H1 (cell line): ENCODE measurements around the gene ERP44. TPM values are rescaled to one million over a fixed set of nuclear protein-coding genes. Genes with fewer than 3 reads are reported as not detected.
"Not testable (repeated sequence)": the region's sequence is repeated elsewhere in the genome, so short reads cannot be mapped to it uniquely, and the experiment has no call there.

Experiments
- CTCF ChIA-PET: fragments of 300-600 bp; sonication (Branson Sonifier 250); formaldehyde crosslinking; loops from one replicate; lab custom pipeline; 2021; ENCODE audit not compliant: partially characterized antibody; lab: Charles Lee
- POLR2A ChIA-PET: fragments of 300-600 bp; sonication (Branson Sonifier 250); formaldehyde crosslinking; loops from one replicate; lab custom pipeline; 2021; ENCODE audit warnings: inconsistent platforms; ENCODE audit not compliant: partially characterized antibody; lab: Charles Lee
- DNase-seq, 2 experiments: peaks; one replicate each; pipeline versions ENCODE4 v3.0.0 to v3.0.0-alpha.2; 2010 to 2022; ENCODE audit warnings: low spot score in 2 of 2, low read depth in 1 of 2, mixed read lengths in 1 of 2
- FAIRE-seq: peaks from 2 replicates; lab custom pipeline; 2011; peaks lifted over from hg19 to GRCh38; lab: Jason Lieb, UNC
- H2AFZ ChIP-seq: 2 replicates; pipeline ENCODE4 v1.8.1; 2012; ENCODE audit warnings: low read length, inconsistent platforms
- H2AK5ac ChIP-seq: 2 replicates; pipeline ENCODE4 v1.6.1; 2013; ENCODE audit warnings: low read depth, low read length
- H2BK120ac ChIP-seq: replicated peaks from 2 replicates; pipeline ENCODE3; 2013; ENCODE audit warnings: low read depth, low read length, inconsistent platforms
- H2BK12ac ChIP-seq: 2 replicates; pipeline ENCODE4 v1.6.1; 2013; ENCODE audit warnings: low read depth, low read length
- H2BK15ac ChIP-seq: 2 replicates; pipeline ENCODE4 v1.6.1; 2013; ENCODE audit warnings: low read length
- H2BK20ac ChIP-seq: 2 replicates; pipeline ENCODE4 v1.6.1; 2013; ENCODE audit warnings: low read length
- H2BK5ac ChIP-seq: 2 replicates; pipeline ENCODE4 v1.6.1; 2013; ENCODE audit warnings: low read depth, low read length
- H3K14ac ChIP-seq: 2 replicates; pipeline ENCODE4 v1.6.1; 2013; ENCODE audit warnings: inconsistent platforms; ENCODE audit not compliant: insufficient read length
- H3K18ac ChIP-seq: 2 replicates; pipeline ENCODE4 v1.6.1; 2013; ENCODE audit warnings: low read length; ENCODE audit errors: extremely low read depth
- H3K23ac ChIP-seq: 2 replicates; pipeline ENCODE4 v1.6.1; 2013; ENCODE audit warnings: inconsistent platforms; ENCODE audit not compliant: insufficient read length
- H3K23me2 ChIP-seq: 2 replicates; pipeline ENCODE4 v1.6.1; 2013; ENCODE audit warnings: low read depth, low read length
- H3K27ac ChIP-seq: 2 replicates; pipeline ENCODE4 v1.6.1; 2011; ENCODE audit warnings: low read depth, low read length, inconsistent platforms
- H3K27me3 ChIP-seq, 4 experiments: replicated peaks in 1 of 4; 1 replicate in 1 of 4; 2 replicates in 3 of 4; pipeline versions ENCODE4 v1.6.1 to v1.8.1; 2011 to 2013; ENCODE audit warnings: low read length in 3 of 4, mild to moderate bottlenecking in 3 of 4, inconsistent platforms in 2 of 4, mixed read lengths in 2 of 4, moderate library complexity in 1 of 4; ENCODE audit not compliant: control insufficient read depth in 3 of 4, insufficient read depth in 3 of 4; ENCODE audit errors: extremely low read depth in 1 of 4
- H3K36me3 ChIP-seq, 4 experiments: 2 replicates each; pipeline versions ENCODE4 v1.6.1 to v1.8.1; 2011 to 2013; ENCODE audit warnings: mild to moderate bottlenecking in 4 of 4, low read length in 3 of 4, moderate library complexity in 2 of 4, control low read depth in 1 of 4, inconsistent platforms in 1 of 4; ENCODE audit not compliant: insufficient read depth in 4 of 4, control insufficient read depth in 2 of 4
- H3K4ac ChIP-seq: replicated peaks from 2 replicates; pipeline ENCODE3; 2013; ENCODE audit warnings: low read length, low read depth, mixed read lengths, inconsistent platforms; ENCODE audit not compliant: insufficient read length
- H3K4me1 ChIP-seq, 4 experiments: replicated peaks in 1 of 4; 1 replicate in 1 of 4; 2 replicates in 3 of 4; pipeline versions ENCODE4 v1.6.1 to v1.8.1; 2011 to 2013; ENCODE audit warnings: low read length in 3 of 4, inconsistent platforms in 2 of 4, mixed read lengths in 1 of 4; ENCODE audit not compliant: insufficient read depth in 4 of 4, control insufficient read depth in 3 of 4
- H3K4me2 ChIP-seq, 2 experiments: 2 replicates each; pipeline versions ENCODE4 v1.6.1 to v1.8.1; 2011 to 2013; ENCODE audit warnings: low read depth in 2 of 2, low read length in 2 of 2, control low read depth in 1 of 2, inconsistent platforms in 1 of 2, mild to moderate bottlenecking in 1 of 2; ENCODE audit not compliant: insufficient read depth in 1 of 2
- H3K4me3 ChIP-seq, 4 experiments: fragments of 200-600, 300-600 bp in 1 of 4; sonication (generic), shearing (Covaris generic), sonication (Bioruptor Twin) in 1 of 4; 2 replicates each; pipeline versions ENCODE4 v1.5.1 to v1.8.1; 2011 to 2016; ENCODE audit warnings: low read length in 4 of 4, low read depth in 3 of 4, control low read depth in 2 of 4, inconsistent platforms in 2 of 4, mild to moderate bottlenecking in 2 of 4, mixed read lengths in 1 of 4, moderate library complexity in 1 of 4; ENCODE audit not compliant: insufficient read depth in 2 of 4; ENCODE audit errors: extremely low read depth in 1 of 4
- H3K56ac ChIP-seq: replicated peaks from 2 replicates; pipeline ENCODE3; 2013; ENCODE audit warnings: low read depth, mild to moderate bottlenecking, mixed read lengths, low read length, inconsistent platforms; ENCODE audit not compliant: insufficient read length
- H3K79me1 ChIP-seq: 2 replicates; pipeline ENCODE4 v1.6.1; 2013; ENCODE audit warnings: low read depth, low read length, control low read depth
- H3K79me2 ChIP-seq, 2 experiments: 2 replicates each; pipeline versions ENCODE4 v1.6.1 to v1.8.1; 2012 to 2013; ENCODE audit warnings: low read length in 2 of 2, mild to moderate bottlenecking in 2 of 2, inconsistent platforms in 1 of 2; ENCODE audit not compliant: insufficient read depth in 2 of 2, control insufficient read depth in 1 of 2
- H3K9ac ChIP-seq, 4 experiments: replicated peaks in 1 of 4; 1 replicate in 1 of 4; 2 replicates in 3 of 4; pipeline versions ENCODE4 v1.6.1 to v1.8.1; 2011 to 2013; ENCODE audit warnings: low read depth in 3 of 4, low read length in 3 of 4, control low read depth in 2 of 4, mild to moderate bottlenecking in 2 of 4, moderate library complexity in 2 of 4, inconsistent platforms in 1 of 4; ENCODE audit errors: extremely low read depth in 1 of 4
- H3K9me3 ChIP-seq, 2 experiments: 2 replicates each; pipeline versions ENCODE4 v1.6.1 to v1.8.1; 2012 to 2013; ENCODE audit warnings: mild to moderate bottlenecking in 2 of 2, moderate library complexity in 2 of 2, control low read depth in 1 of 2, inconsistent platforms in 1 of 2, low read depth in 1 of 2, low read length in 1 of 2, mixed read lengths in 1 of 2; ENCODE audit not compliant: insufficient read depth in 2 of 2
- H4K20me1 ChIP-seq, 2 experiments: replicated peaks in 1 of 2; 2 replicates each; pipeline versions ENCODE3 to v1.8.1; 2011 to 2013; ENCODE audit warnings: inconsistent platforms in 2 of 2, low read length in 2 of 2, mild to moderate bottlenecking in 1 of 2; ENCODE audit not compliant: insufficient read depth in 2 of 2, control insufficient read depth in 1 of 2
- H4K5ac ChIP-seq: 2 replicates; pipeline ENCODE4 v1.6.1; 2013; ENCODE audit warnings: low read length, low read depth, mixed read lengths, inconsistent platforms; ENCODE audit not compliant: insufficient read length
- H4K8ac ChIP-seq: 2 replicates; pipeline ENCODE4 v1.8.0; 2013; ENCODE audit warnings: mild to moderate bottlenecking, moderate library complexity, low read length, inconsistent platforms; ENCODE audit not compliant: insufficient read depth; ENCODE audit errors: extremely low read depth
- H4K91ac ChIP-seq: replicated peaks from 2 replicates; pipeline ENCODE3; 2013; ENCODE audit warnings: low read length, mixed read lengths, inconsistent platforms; ENCODE audit not compliant: insufficient read length
- WGBS, 2 experiments: shearing (Covaris generic) in 1 of 2; methylation state at CpG; one replicate each; pipeline versions ENCODE4 v1.1.6 to v1.1.7; 2013 to 2015; ENCODE audit warnings: low lambda C conversion rate in 2 of 2, mixed read lengths in 2 of 2, inconsistent platforms in 1 of 2, low coverage in 1 of 2, missing lambda C conversion rate in 1 of 2; ENCODE audit not compliant: insufficient replicate concordance in 2 of 2, insufficient coverage in 1 of 2, insufficient read length in 1 of 2; ENCODE audit errors: extremely low coverage in 1 of 2, missing lambda C conversion rate in 1 of 2; 5-methylcytosine and 5-hydroxymethylcytosine counted together
- polyA plus RNA-seq, 7 experiments: library from polyadenylated mRNA; depleted of rRNA in 3 of 7; stranded (reverse) in 5 of 7; unstranded in 2 of 7; fragments of >200 nt in 5 of 7; fragments of 200-250 nt in 2 of 7; gene quantifications; 1 replicate in 5 of 7; 2 replicates in 1 of 7; 4 replicates in 1 of 7; pipeline versions ENCODE4 v1.2.1 to v1.2.3, GENCODE V29; 2011 to 2013; ENCODE audit warnings: missing spikeins in 2 of 7, mixed read lengths in 2 of 7
- total RNA-seq: library from RNA; stranded (reverse); fragmentation: NEBNext Ultra II Directional; extraction: Animal tissue kit (Norgen Biotek cat#: 25700); gene quantifications from 2 replicates; pipeline ENCODE4 v1.2.1, GENCODE V29; 2021

ERP44 gene
- total and polyA plus RNA-seq, 2 of the 8 experiments (the other 6 are each of a cell fraction or from before 2014, with no cell fraction given): 5.7 to 15.6 TPM

DNA sequence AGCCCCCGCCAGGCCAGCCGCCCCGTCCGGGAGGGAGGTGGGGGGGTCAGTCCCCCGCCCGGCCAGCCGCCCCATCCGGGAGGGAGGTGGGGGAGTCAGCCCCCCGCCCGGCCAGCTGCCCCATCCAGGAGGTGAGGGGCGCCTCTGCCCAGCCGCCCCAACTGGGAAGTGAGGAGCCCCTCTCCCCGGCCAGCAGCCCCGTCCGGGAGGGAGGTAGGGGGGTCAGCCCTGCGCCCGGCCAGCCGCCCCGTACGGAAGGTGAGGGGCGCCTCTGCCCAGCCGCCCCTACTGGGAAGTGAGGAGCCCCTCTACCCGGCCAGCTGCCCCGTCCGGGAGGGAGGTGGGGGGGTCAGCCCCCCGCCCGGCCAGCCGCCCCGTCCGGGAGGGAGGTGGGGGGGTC lies 30.8 kb downstream of the ERP44 start:
- H2BK5ac ChIP-seq, H3K9ac ChIP-seq, H4K8ac ChIP-seq, H2AK5ac ChIP-seq, H4K5ac ChIP-seq, H3K79me1 ChIP-seq, FAIRE-seq, H3K14ac ChIP-seq, H3K27me3 ChIP-seq, H3K18ac ChIP-seq, H3K4ac ChIP-seq, H2BK15ac ChIP-seq, H3K23ac ChIP-seq, H3K4me1 ChIP-seq, H3K79me2 ChIP-seq, POLR2A ChIA-PET, DNase-seq, H2BK20ac ChIP-seq, H3K4me3 ChIP-seq, H4K20me1 ChIP-seq, H2BK120ac ChIP-seq, H3K4me2 ChIP-seq, H3K56ac ChIP-seq, H4K91ac ChIP-seq, H3K36me3 ChIP-seq, H2BK12ac ChIP-seq, H2AFZ ChIP-seq, H3K27ac ChIP-seq, H3K23me2 ChIP-seq, CTCF ChIA-PET: not testable (repeated sequence)
- WGBS, 2 experiments: no CpG with 5 or more reads among the region's 30 CpGs
- peaks cover 2 to 12% of the 10 kb centered on the region in 2 experiments; a peak in 2 of 4 replicates for H3K9me3 ChIP-seq
